ENCODE results near the gene WFDC5.
"Not testable (repeated sequence)": the region's sequence is repeated elsewhere in the genome, so short reads cannot be mapped to it uniquely, and the experiment has no call there.

Gene WFDC5

GRCh38 chr20:45114465-45115385 is at the start of gene WFDC5:
WFDC5 (minus strand) TSS chr20:45115174; CDS start chr20:45115083, 91 bp downstream.
- DNase-seq = no peak

GRCh38 chr20:45163083-45163803 is 48.3 kb upstream of the WFDC5 start:
- no peak for DNase-seq

GRCh38 chr20:45157962-45158361 is 43.0 kb upstream of the WFDC5 start:
- DNase-seq = no peak

- DNase-seq = no peak
These were observed 41.7 kb upstream of the WFDC5 start for GRCh38 chr20:45156713-45157112.

GRCh38 chr20:45154794-45155193 is 39.8 kb upstream of the WFDC5 start:
- DNase-seq = not testable (repeated sequence)

GRCh38 chr20:45154183-45154582 is 39.2 kb upstream of the WFDC5 start:
- DNase-seq = no peak

- no peak for DNase-seq
These were observed 38.8 kb upstream of the WFDC5 start for GRCh38 chr20:45153752-45154151.

- no peak for DNase-seq
These were observed 38.2 kb upstream of the WFDC5 start for GRCh38 chr20:45153147-45153546.

GRCh38 chr20:45152405-45152804 is 37.4 kb upstream of the WFDC5 start:
- no peak for DNase-seq

GRCh38 chr20:45149062-45149461 is 34.1 kb upstream of the WFDC5 start:
- no peak for DNase-seq

GRCh38 chr20:45140836-45141235 is 25.9 kb upstream of the WFDC5 start:
- no peak for DNase-seq

GRCh38 chr20:45139733-45140375 is 24.9 kb upstream of the WFDC5 start:
- not testable (repeated sequence) for DNase-seq

GRCh38 chr20:45138561-45139300 is 23.8 kb upstream of the WFDC5 start:
- peak in 3 of 4 experiments; percentile 10 to 41 (median 11) for DNase-seq

GRCh38 chr20:45136911-45137310 is 21.9 kb upstream of the WFDC5 start:
- no peak for DNase-seq

- DNase-seq = no peak
These were observed 13.1 kb upstream of the WFDC5 start for GRCh38 chr20:45128099-45128498.

- DNase-seq = no peak
These were observed 9.4 kb upstream of the WFDC5 start, which contains the start of gene WFDC12 for GRCh38 chr20:45124365-45124764. WFDC12 (minus strand) TSS chr20:45124465; CDS start chr20:45124447, 18 bp downstream.

- DNase-seq = no peak
These were observed 6.4 kb upstream of the WFDC5 start for GRCh38 chr20:45121388-45121787.

GRCh38 chr20:45119556-45120266 is 4.7 kb upstream of the WFDC5 start:
- DNase-seq = no peak

GRCh38 chr20:45118028-45118427 is 3.1 kb upstream of the WFDC5 start:
- DNase-seq = no peak

GRCh38 chr20:45117581-45117980 is 2.6 kb upstream of the WFDC5 start:
- DNase-seq = no peak

GRCh38 chr20:45115829-45116228 is 855 bp upstream of the WFDC5 start:
- no peak for DNase-seq

GRCh38 chr20:45115386-45115774 is 406 bp upstream of the WFDC5 start:
- DNase-seq = no peak
